GM23338 (cell line): ENCODE results near the gene CELSR1. TPM values are rescaled to one million over a fixed set of nuclear protein-coding genes. Genes with fewer than 3 reads are reported as not detected.

Experiments
- ATAC-seq: fragments of 200-7000 bp; cut with Tn5 transposase; 3 replicates; pipeline ENCODE4 v1.9.1; 2020
- DNase-seq: peaks from one replicate; pipeline ENCODE4 v3.0.0-alpha.2; 2015; ENCODE audit warnings: low spot score
- H2AFZ ChIP-seq: fragments of 200-600 bp; sonication (generic); 2 replicates; pipeline ENCODE4 v1.8.0; 2016; ENCODE audit warnings: antibody characterized with exemption, mild to moderate bottlenecking, moderate library complexity
- H3F3A ChIP-seq: fragments of 200-600 bp; sonication (generic); replicated peaks from 2 replicates; pipeline ENCODE4 v1.8.0; 2017; ENCODE audit warnings: antibody characterized with exemption, mixed run types, low read depth
- H3K27ac ChIP-seq: fragments of 200-600 bp; sonication (generic); 2 replicates; pipeline ENCODE4 v1.6.1; 2016; ENCODE audit warnings: low read depth
- H3K27me3 ChIP-seq: fragments of 200-600 bp; sonication (generic); 2 replicates; pipeline ENCODE4 v1.8.0; 2016; ENCODE audit warnings: mild to moderate bottlenecking, mixed run types, moderate library complexity; ENCODE audit not compliant: insufficient read depth
- H3K36me3 ChIP-seq: fragments of 200-600 bp; sonication (generic); 2 replicates; pipeline ENCODE4 v1.8.0; 2016; ENCODE audit warnings: mild to moderate bottlenecking; ENCODE audit not compliant: insufficient read depth
- H3K4me1 ChIP-seq: fragments of 200-600 bp; sonication (generic); 2 replicates; pipeline ENCODE4 v1.8.0; 2016; ENCODE audit warnings: mild to moderate bottlenecking, moderate library complexity; ENCODE audit not compliant: insufficient read depth
- H3K4me2 ChIP-seq: fragments of 200-600 bp; sonication (generic); 2 replicates; pipeline ENCODE4 v1.7.1; 2017; ENCODE audit warnings: mixed run types
- H3K4me3 ChIP-seq: fragments of 200-600 bp; sonication (generic); 2 replicates; pipeline ENCODE4 v1.6.1; 2016; ENCODE audit warnings: mixed run types
- H3K79me2 ChIP-seq: fragments of 200-600 bp; sonication (generic); replicated peaks from 2 replicates; pipeline ENCODE4 v1.8.0; 2017; ENCODE audit warnings: mild to moderate bottlenecking; ENCODE audit not compliant: insufficient read depth
- H3K9me2 ChIP-seq: fragments of 200-600 bp; sonication (generic); 2 replicates; pipeline ENCODE4 v1.8.0; 2017; ENCODE audit not compliant: insufficient read depth
- H4K20me1 ChIP-seq: fragments of 200-600 bp; sonication (generic); replicated peaks from 2 replicates; pipeline ENCODE4 v1.8.0; 2017; ENCODE audit warnings: mild to moderate bottlenecking; ENCODE audit not compliant: insufficient read depth
- H3K27ac Mint-ChIP-seq: 2 replicates; pipeline ENCODE4 v1.8.0; 2020; ENCODE audit warnings: inconsistent platforms, mild to moderate bottlenecking, moderate library complexity, mixed read lengths
- H3K27me3 Mint-ChIP-seq: 3 replicates; pipeline ENCODE4 v1.8.0; 2022; ENCODE audit warnings: low read depth, mild to moderate bottlenecking, moderate library complexity, mixed read lengths, inconsistent platforms; ENCODE audit not compliant: insufficient read depth, poor library complexity
- H3K36me3 Mint-ChIP-seq: 3 replicates; pipeline ENCODE4 v1.8.0; 2021; ENCODE audit warnings: low read depth, mild to moderate bottlenecking, inconsistent platforms, moderate library complexity, mixed read lengths
- H3K4me1 Mint-ChIP-seq: 3 replicates; pipeline ENCODE4 v1.8.0; 2020; ENCODE audit warnings: mild to moderate bottlenecking, inconsistent platforms, mixed read lengths
- H3K4me3 Mint-ChIP-seq: 3 replicates; pipeline ENCODE4 v1.8.0; 2021; ENCODE audit warnings: moderate library complexity, mild to moderate bottlenecking, inconsistent platforms, mixed read lengths
- H3K9me3 Mint-ChIP-seq: 3 replicates; pipeline ENCODE4 v1.8.0; 2020; ENCODE audit warnings: moderate library complexity, mild to moderate bottlenecking, inconsistent platforms, mixed read lengths
- CREB1 ChIP-seq: fragments of 250-450 bp; sonication (Bioruptor Pico); IDR thresholded peaks from 2 replicates; pipeline ENCODE4 v1.5.0; 2020; ENCODE audit warnings: low read depth, mild to moderate bottlenecking, moderate library complexity
- CTCF ChIP-seq, 2 experiments: fragments of 200-600 bp in 1 of 2; sonication (generic) in 1 of 2; conservative IDR thresholded peaks; 2 replicates each; pipeline versions ENCODE4 v1.5.1 to v1.6.1; 2016 to 2017; ENCODE audit warnings: antibody characterized with exemption in 2 of 2, low read depth in 2 of 2, mild to moderate bottlenecking in 2 of 2, moderate library complexity in 1 of 2
- ETS1 ChIP-seq: IDR thresholded peaks from 2 replicates; pipeline ENCODE4 v1.6.1; 2016; ENCODE audit warnings: antibody characterized with exemption
- EZH2 ChIP-seq: fragments of 200-600 bp; sonication (generic); IDR thresholded peaks from one replicate; pipeline ENCODE4 v1.8.0; 2017; ENCODE audit warnings: antibody characterized with exemption, mild to moderate bottlenecking, low read depth; ENCODE audit not compliant: unreplicated experiment
- EZH2phosphoT487 ChIP-seq: fragments of 200-600 bp; sonication (generic); IDR thresholded peaks from one replicate; pipeline ENCODE4 v1.8.1; 2018; ENCODE audit warnings: antibody characterized with exemption; ENCODE audit not compliant: unreplicated experiment
- JUNB ChIP-seq: IDR thresholded peaks from one replicate; pipeline ENCODE4 v1.6.1; 2016; ENCODE audit warnings: antibody characterized with exemption; ENCODE audit not compliant: unreplicated experiment
- NANOG ChIP-seq: IDR thresholded peaks from 2 replicates; pipeline ENCODE4 v1.6.1; 2016; ENCODE audit warnings: antibody characterized with exemption, borderline replicate concordance
- POLR2AphosphoS5 ChIP-seq: IDR thresholded peaks from 2 replicates; pipeline ENCODE4 v1.6.1; 2016; ENCODE audit warnings: antibody characterized with exemption, low read depth
- REST ChIP-seq: IDR thresholded peaks from one replicate; pipeline ENCODE4 v1.6.1; 2018; ENCODE audit warnings: antibody characterized with exemption; ENCODE audit not compliant: unreplicated experiment
- STAT1 ChIP-seq: IDR thresholded peaks from one replicate; pipeline ENCODE4 v1.6.1; 2016; ENCODE audit warnings: antibody characterized with exemption; ENCODE audit not compliant: unreplicated experiment
- ZNF114 ChIP-seq: fragments of 250-450 bp; sonication (Bioruptor Pico); IDR thresholded peaks from 2 replicates; pipeline ENCODE4 v1.5.0; 2020; ENCODE audit warnings: mild to moderate bottlenecking, moderate library complexity
- ZNF331 ChIP-seq: fragments of 250-450 bp; sonication (Bioruptor Pico); IDR thresholded peaks from 2 replicates; pipeline ENCODE4 v1.5.0; 2020; ENCODE audit warnings: low read depth, mild to moderate bottlenecking, moderate library complexity
- ZNF462 ChIP-seq: fragments of 250-450 bp; sonication (Bioruptor Pico); IDR thresholded peaks from 2 replicates; pipeline ENCODE4 v1.5.0; 2020; ENCODE audit warnings: mild to moderate bottlenecking, moderate library complexity
- polyA plus RNA-seq: library from polyadenylated mRNA; unstranded; fragments of >200 nt; fragmentation: Nextera tagmentation; extraction: Ambion mirVana; gene quantifications from 2 replicates; pipeline ENCODE4 v1.2.1, GENCODE V29; 2016
- total RNA-seq: library from RNA; depleted of rRNA; stranded (reverse); fragments of >200 nt; shearing (Covaris generic); gene quantifications from 2 replicates; pipeline ENCODE4 v1.2.3, GENCODE V29; 2014

Gene CELSR1
- total and polyA plus RNA-seq, 2 experiments from 2014 or later = 4.8 to 20.4 TPM

GRCh38 chr22:46421267-46421666, 116.2 kb downstream of the CELSR1 start:
- Histone ChIP-seq H3K79me2 (no peaks in the 10 kb centered on the region), H3K4me2 (no peak overlapping the region), H3K9me2 (no peaks in the 10 kb centered on the region), H3K4me3 (no peak overlapping the region), H3K4me1 (no peaks in the 10 kb centered on the region), H4K20me1 (no peaks in the 10 kb centered on the region), H3K27me3 (no peaks in the 10 kb centered on the region), H3K27ac (no peak overlapping the region), H2AFZ (no peak overlapping the region), H3F3A (no peaks in the 10 kb centered on the region), H3K36me3 (no peaks in the 10 kb centered on the region)
- H3K36me3 Mint-ChIP-seq = peaks cover 3% of the 10 kb centered on the region; the same call in 1 of the 3 replicates
- no peaks in the 10 kb centered on the region for H3K4me1 Mint-ChIP-seq
- no peak overlapping the region for H3K27ac Mint-ChIP-seq
- TF ChIP-seq ZNF462 (CRISPR knock-in tag) (no peak), ZNF114 (CRISPR knock-in tag) (no peak), STAT1 (no peak), CREB1 (no peak), EZH2phosphoT487 (no peak), ETS1 (no peak), CTCF (conservative IDR thresholded peaks at IDR 0.05; ENCODE audit: low read depth in 2 of 2) (no peak), ZNF331 (CRISPR knock-in tag) (no peak), JUNB (no peak), REST (no peak), NANOG (no peak), POLR2AphosphoS5 (no peak), EZH2 (no peak)
- no peaks in the 10 kb centered on the region for H3K27me3 Mint-ChIP-seq
- H3K4me3 Mint-ChIP-seq = no peak overlapping the region
- H3K9me3 Mint-ChIP-seq = peaks cover 4% of the 10 kb centered on the region; the same call in 1 of the 3 replicates
- ATAC-seq = no peak
- no peak for DNase-seq
